HEK293 (cell line): ENCODE results near the gene GSG1L.

Experiments used
- CTCF ChIP-seq: fragments of 450-650 bp; formaldehyde crosslinking; IDR thresholded peaks from 2 replicates; pipeline ENCODE4 v1.5.1; 2016; ENCODE audit warnings: missing biosample characterization, missing genetic modification characterization
- MYNN ChIP-seq: fragments of 450-650 bp; formaldehyde crosslinking; IDR thresholded peaks from 2 replicates; pipeline ENCODE4 v1.5.1; 2016; ENCODE audit warnings: missing biosample characterization, missing genetic modification characterization, borderline replicate concordance
- SP2 ChIP-seq: fragments of 450-650 bp; formaldehyde crosslinking; IDR thresholded peaks from 2 replicates; pipeline ENCODE4 v1.5.1; 2016; ENCODE audit warnings: missing biosample characterization, missing genetic modification characterization
- ZNF121 ChIP-seq: fragments of 450-650 bp; formaldehyde crosslinking; IDR thresholded peaks from 2 replicates; pipeline ENCODE4 v1.5.1; 2016; ENCODE audit warnings: missing biosample characterization, missing genetic modification characterization
- ZNF747 ChIP-seq: fragments of 450-650 bp; formaldehyde crosslinking; IDR thresholded peaks from 2 replicates; pipeline ENCODE4 v1.5.1; 2016; ENCODE audit warnings: missing biosample characterization, missing genetic modification characterization
- TF ChIP-seq, protein P1 (sequence below): fragments of 450-650 bp; formaldehyde crosslinking; IDR thresholded peaks from 2 replicates; pipeline ENCODE4 v1.5.1; 2016; ENCODE audit warnings: missing biosample characterization, missing genetic modification characterization

GRCh38 chr16:28073836-28074235 is 10.3 kb upstream of the GSG1L start:
- TF ChIP-seq CTCF (tag by site-specific recombination) (no peak), SP2 (tag by site-specific recombination) (no peak), ZNF747 (tag by site-specific recombination) (no peak), MYNN (tag by site-specific recombination) (no peak), ZNF121 (tag by site-specific recombination) (no peak)
- TF ChIP-seq, protein P1, sequence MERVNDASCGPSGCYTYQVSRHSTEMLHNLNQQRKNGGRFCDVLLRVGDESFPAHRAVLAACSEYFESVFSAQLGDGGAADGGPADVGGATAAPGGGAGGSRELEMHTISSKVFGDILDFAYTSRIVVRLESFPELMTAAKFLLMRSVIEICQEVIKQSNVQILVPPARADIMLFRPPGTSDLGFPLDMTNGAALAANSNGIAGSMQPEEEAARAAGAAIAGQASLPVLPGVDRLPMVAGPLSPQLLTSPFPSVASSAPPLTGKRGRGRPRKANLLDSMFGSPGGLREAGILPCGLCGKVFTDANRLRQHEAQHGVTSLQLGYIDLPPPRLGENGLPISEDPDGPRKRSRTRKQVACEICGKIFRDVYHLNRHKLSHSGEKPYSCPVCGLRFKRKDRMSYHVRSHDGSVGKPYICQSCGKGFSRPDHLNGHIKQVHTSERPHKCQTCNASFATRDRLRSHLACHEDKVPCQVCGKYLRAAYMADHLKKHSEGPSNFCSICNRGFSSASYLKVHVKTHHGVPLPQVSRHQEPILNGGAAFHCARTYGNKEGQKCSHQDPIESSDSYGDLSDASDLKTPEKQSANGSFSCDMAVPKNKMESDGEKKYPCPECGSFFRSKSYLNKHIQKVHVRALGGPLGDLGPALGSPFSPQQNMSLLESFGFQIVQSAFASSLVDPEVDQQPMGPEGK (tag by site-specific recombination), result no peak
